ENCODE measurements around the gene ADGRG3. TPM values are rescaled to one million over a fixed set of nuclear protein-coding genes. Genes with fewer than 3 reads are reported as not detected.

Gene ADGRG3
- total and polyA plus RNA-seq, 2 of the 8 experiments (the other 6 are each of a cell fraction or from before 2014, with no cell fraction given): 0.28 to 0.98 TPM

DNA sequence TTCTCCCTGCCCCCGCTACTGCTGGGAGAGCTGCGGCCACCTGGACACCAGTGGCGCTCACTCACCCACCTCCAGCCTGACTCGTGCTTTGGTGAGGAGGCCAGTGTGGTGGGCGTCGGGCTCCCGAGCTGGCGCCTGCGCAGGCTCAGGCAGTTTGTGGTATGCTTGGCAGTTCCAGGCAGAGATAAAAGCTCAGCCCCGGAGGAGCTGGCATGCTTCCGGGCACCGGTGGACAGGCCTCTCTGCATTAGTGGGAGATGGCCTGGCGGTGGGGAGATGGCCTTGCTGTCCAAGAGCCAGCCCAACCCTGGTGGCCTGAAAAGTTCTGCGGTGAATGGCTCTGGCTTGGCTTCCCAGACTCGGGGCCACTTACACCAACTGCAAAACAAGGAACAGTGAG, 35.5 kb upstream of the ADGRG3 start:
- Histone ChIP-seq H3K23ac (ENCODE audit: insufficient read length) (no peak overlapping the region), H3K23me2 (ENCODE audit: low read depth, low read length) (peaks cover 4% of the 10 kb centered on the region; the same call in 1 of the 2 replicates), H4K20me1 (replicated peaks in 1 of 2; ENCODE audit: control insufficient read depth in 1 of 2, insufficient read depth in 2 of 2, low read length in 2 of 2) (peaks cover 0 to 6% of the 10 kb centered on the region in 2 experiments), H3K9me3 (ENCODE audit: insufficient read depth in 2 of 2, low read depth in 1 of 2, low read length in 1 of 2) (no peaks in the 10 kb centered on the region), H2BK12ac (ENCODE audit: low read depth, low read length) (no peak overlapping the region), H3K27me3 (replicated peaks in 1 of 4; ENCODE audit: control insufficient read depth in 3 of 4, extremely low read depth in 1 of 4, insufficient read depth in 3 of 4, low read length in 3 of 4) (peaks cover 0 to 2% (median 0%) of the 10 kb centered on the region in 4 experiments; a peak in 3 of 7 replicates), H3K9ac (replicated peaks in 1 of 4; ENCODE audit: extremely low read depth in 1 of 4, low read depth in 3 of 4, low read length in 3 of 4) (no peak overlapping the region), H3K4me1 (replicated peaks in 1 of 4; ENCODE audit: control insufficient read depth in 3 of 4, insufficient read depth in 4 of 4, low read length in 3 of 4) (peaks cover 0 to 14% (median 8%) of the 10 kb centered on the region in 4 experiments; a peak in 6 of 7 replicates), H3K14ac (ENCODE audit: insufficient read length) (no peak overlapping the region), H4K8ac (ENCODE audit: extremely low read depth, insufficient read depth, low read length) (no peak overlapping the region), H3K79me1 (ENCODE audit: low read depth, low read length) (no peaks in the 10 kb centered on the region), H4K91ac (replicated peaks; ENCODE audit: insufficient read length, low read length) (no peak overlapping the region), H3K18ac (ENCODE audit: extremely low read depth, low read length) (no peak overlapping the region), H3K4me3 (ENCODE audit: extremely low read depth in 1 of 4, insufficient read depth in 2 of 4, low read depth in 3 of 4, low read length in 4 of 4) (no peak overlapping the region), H3K27ac (ENCODE audit: low read depth, low read length) (no peak overlapping the region), H4K5ac (ENCODE audit: insufficient read length, low read depth, low read length) (no peak overlapping the region), H2BK15ac (ENCODE audit: low read length) (no peak overlapping the region), H2BK120ac (replicated peaks; ENCODE audit: low read depth, low read length) (no peak overlapping the region), H3K4me2 (ENCODE audit: insufficient read depth in 1 of 2, low read depth in 2 of 2, low read length in 2 of 2) (no peak overlapping the region), H3K36me3 (ENCODE audit: control insufficient read depth in 2 of 4, insufficient read depth in 4 of 4, low read length in 3 of 4) (no peaks in the 10 kb centered on the region), H3K79me2 (ENCODE audit: control insufficient read depth in 1 of 2, insufficient read depth in 2 of 2, low read length in 2 of 2) (no peaks in the 10 kb centered on the region), H3K56ac (replicated peaks; ENCODE audit: insufficient read length, low read depth, low read length) (no peak overlapping the region), H2AK5ac (ENCODE audit: low read depth, low read length) (no peak overlapping the region), H2BK5ac (ENCODE audit: low read depth, low read length) (no peak overlapping the region), H3K4ac (replicated peaks; ENCODE audit: insufficient read length, low read depth, low read length) (no peak overlapping the region), H2AFZ (ENCODE audit: low read length) (no peak overlapping the region), H2BK20ac (ENCODE audit: low read length) (no peak overlapping the region)
- TF ChIP-seq YY1 (IDR thresholded peaks at IDR 0.05; ENCODE audit: low read depth, low read length): no peak
- no peak for TF ChIP-seq POLR2AphosphoS5 (IDR thresholded peaks at IDR 0.05; ENCODE audit: low read depth, low read length)
- TF ChIP-seq POU5F1 (IDR thresholded peaks at IDR 0.05; ENCODE audit: low read depth, low read length): no peak
- TF ChIP-seq RAD21 (IDR thresholded peaks at IDR 0.05 in 1 of 2, conservative IDR thresholded peaks at IDR 0.05 in 1 of 2; ENCODE audit: low read depth in 2 of 2, low read length in 2 of 2): no peak
- no peak for TF ChIP-seq CEBPB (IDR thresholded peaks at IDR 0.05; ENCODE audit: low read depth, low read length)
- TF ChIP-seq TEAD4 (IDR thresholded peaks at IDR 0.05; ENCODE audit: low read depth, low read length): no peak
- TF ChIP-seq SRF (IDR thresholded peaks at IDR 0.05; ENCODE audit: low read depth, low read length): no peak
- TF ChIP-seq KDM1A (IDR thresholded peaks at IDR 0.05; ENCODE audit: borderline replicate concordance, low read length): no peak
- no peak for TF ChIP-seq CHD2 (IDR thresholded peaks at IDR 0.05; ENCODE audit: low read length)
- no peak for TF ChIP-seq RNF2 (IDR thresholded peaks at IDR 0.05; ENCODE audit: borderline replicate concordance, low read depth, low read length, missing control alignments, poor library complexity, severe bottlenecking)
- ChIA-PET CTCF (ENCODE audit: partially characterized antibody) (interaction anchor here (1.2 to 9.2 kb wide), 4 partner anchors 16 to 56 kb away, joined by 3 to 104 read pairs (median 6); no protein-coding TSS in a partner anchor), POLR2A (ENCODE audit: partially characterized antibody) (interaction anchor here (0.9 to 1.5 kb wide), 2 partner anchors 9 to 12 kb away, joined by 3 to 6 read pairs; no protein-coding TSS in a partner anchor)
- DNase-seq (ENCODE audit: low read depth in 1 of 2, low spot score in 2 of 2) (no peak), FAIRE-seq (no peak)
- WGBS, 2 experiments (ENCODE audit: extremely low coverage in 1 of 2, insufficient coverage in 1 of 2, insufficient read length in 1 of 2, insufficient replicate concordance in 2 of 2, low coverage in 1 of 2, low lambda C conversion rate in 2 of 2, missing lambda C conversion rate in 1 of 2): 95% methylated on average over 15 of the region's 15 CpGs; no CpG with 5 or more reads in 1 of the 2 experiments
